Activated CD4-positive, alpha-beta memory T cell treated with anti-CD3 and anti-CD28 coated beads, Interleukin-2, amount 10 ng/mL, durations not matched to agents 7 days and 5 days (primary cell): ENCODE results near the gene PERM1. TPM values are rescaled to one million over a fixed set of nuclear protein-coding genes. Genes with fewer than 3 reads are reported as not detected.

Experiments used
- CTCF ChIA-PET: fragments of 350-600 bp; sonication (Branson Sonifier 250); formaldehyde crosslinking; loops from one replicate; lab custom pipeline; 2021; ENCODE audit warnings: antibody characterized with exemption, inconsistent platforms; lab: Charles Lee
- POLR2A ChIA-PET: fragments of 350-600 bp; sonication (Branson Sonifier 250); formaldehyde crosslinking; loops from one replicate; lab custom pipeline; 2021; ENCODE audit warnings: antibody characterized with exemption; lab: Charles Lee
- DNase-seq: peaks from one replicate; pipeline ENCODE4 v3.0.0-alpha.2; 2020
- H3K27ac Mint-ChIP-seq: one replicate; pipeline ENCODE4 v1.8.0; 2021; ENCODE audit warnings: mild to moderate bottlenecking, mixed read lengths
- H3K27me3 Mint-ChIP-seq: one replicate; pipeline ENCODE4 v1.8.0; 2021; ENCODE audit warnings: mixed read lengths
- H3K36me3 Mint-ChIP-seq: one replicate; pipeline ENCODE4 v1.8.0; 2021; ENCODE audit warnings: low read depth, mixed read lengths
- H3K4me1 Mint-ChIP-seq: one replicate; pipeline ENCODE4 v1.8.0; 2021; ENCODE audit warnings: mixed read lengths
- H3K4me3 Mint-ChIP-seq: one replicate; pipeline ENCODE4 v1.8.0; 2021; ENCODE audit warnings: mild to moderate bottlenecking, mixed read lengths
- H3K9me3 Mint-ChIP-seq: one replicate; pipeline ENCODE4 v1.8.0; 2021; ENCODE audit warnings: mixed read lengths
- total RNA-seq, 2 experiments: library from RNA; stranded (reverse); gene quantifications; one replicate each; pipeline ENCODE4 v1.2.3, GENCODE V29; 2021

The PERM1 gene
- total RNA-seq, 2 experiments from 2014 or later = not detected

GRCh38 chr1:932776-933602, 48.9 kb downstream of the PERM1 start:
- H3K27ac Mint-ChIP-seq = no peak overlapping the region
- no peaks in the 10 kb centered on the region for H3K4me1 Mint-ChIP-seq
- no peaks in the 10 kb centered on the region for H3K36me3 Mint-ChIP-seq
- POLR2A ChIA-PET = no interaction called here
- CTCF ChIA-PET = no interaction called here
- no peaks in the 10 kb centered on the region for H3K9me3 Mint-ChIP-seq
- no peak overlapping the region for H3K4me3 Mint-ChIP-seq
- H3K27me3 Mint-ChIP-seq = peaks cover 17% of the 10 kb centered on the region
- DNase-seq = no peak

DNA sequence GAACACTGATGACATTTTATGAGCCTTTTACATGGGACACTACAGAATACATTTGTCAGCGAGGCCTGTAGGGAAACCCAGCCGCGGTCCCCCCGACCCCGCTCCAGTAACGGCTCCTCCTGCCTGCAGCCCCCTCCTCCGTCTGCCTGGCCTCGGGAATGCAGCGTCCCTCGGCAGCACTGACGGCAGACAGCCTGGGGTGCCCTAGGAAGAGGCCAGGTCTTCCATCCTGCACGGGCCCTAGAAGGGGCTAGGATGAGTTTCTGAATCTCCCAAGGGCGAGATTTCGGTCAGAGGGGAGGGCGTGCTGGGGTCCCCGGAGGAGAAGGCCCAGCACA, 49.8 kb downstream of the PERM1 start:
- no peaks in the 10 kb centered on the region for H3K4me1 Mint-ChIP-seq
- DNase-seq = no peak
- H3K4me3 Mint-ChIP-seq = no peak overlapping the region
- no peak overlapping the region for H3K27ac Mint-ChIP-seq
- no peaks in the 10 kb centered on the region for H3K9me3 Mint-ChIP-seq
- CTCF ChIA-PET = no interaction called here
- H3K27me3 Mint-ChIP-seq = peaks cover 19% of the 10 kb centered on the region
- POLR2A ChIA-PET = interaction anchor here (1.0 kb wide), 1 partner anchor 9 kb away, joined by 3 read pairs; no protein-coding TSS in a partner anchor
- H3K36me3 Mint-ChIP-seq = no peaks in the 10 kb centered on the region

GRCh38 chr1:931380-932172, 50.3 kb downstream of the PERM1 start:
- Mint-ChIP-seq H3K4me1 (no peaks in the 10 kb centered on the region), H3K9me3 (no peaks in the 10 kb centered on the region), H3K36me3 (no peaks in the 10 kb centered on the region), H3K27ac (no peak overlapping the region), H3K27me3 (peaks cover 19% of the 10 kb centered on the region), H3K4me3 (no peak overlapping the region)
- POLR2A ChIA-PET = interaction anchor here (1.0 kb wide), 1 partner anchor 9 kb away, joined by 3 read pairs; no protein-coding TSS in a partner anchor
- CTCF ChIA-PET = no interaction called here
- no peak for DNase-seq

DNA sequence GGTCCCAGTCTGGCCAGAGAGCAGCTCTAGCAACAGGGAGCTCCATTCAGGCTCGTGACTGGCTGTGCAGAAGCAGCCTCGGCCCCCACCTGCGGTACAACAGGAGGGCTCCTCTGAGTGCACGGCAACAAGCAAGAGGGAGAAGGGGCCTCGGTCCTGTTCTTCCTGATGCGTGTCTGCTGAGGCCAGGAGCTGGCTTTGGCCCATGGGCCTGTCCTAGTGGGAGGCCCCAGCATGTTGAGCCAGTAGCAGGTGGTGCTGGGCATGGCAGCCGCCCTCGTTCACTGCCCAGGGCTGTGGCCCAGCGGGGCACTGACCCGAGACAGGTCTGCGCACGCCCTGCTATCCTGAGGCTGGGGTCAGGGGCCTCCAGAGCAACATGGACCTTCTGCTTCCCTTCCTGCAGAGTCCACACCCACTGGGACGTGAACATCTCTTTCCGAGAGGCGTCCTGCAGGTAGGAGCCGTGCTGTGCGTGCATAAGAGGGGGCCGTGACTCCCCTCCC, 51.2 kb downstream of the PERM1 start:
- CTCF ChIA-PET = no interaction called here
- peaks cover 28% of the 10 kb centered on the region for H3K27me3 Mint-ChIP-seq
- H3K27ac Mint-ChIP-seq = no peak overlapping the region
- H3K36me3 Mint-ChIP-seq = no peaks in the 10 kb centered on the region
- POLR2A ChIA-PET = no interaction called here
- DNase-seq = no peak
- no peak overlapping the region for H3K4me3 Mint-ChIP-seq
- peaks cover 4% of the 10 kb centered on the region for H3K4me1 Mint-ChIP-seq
- H3K9me3 Mint-ChIP-seq = no peaks in the 10 kb centered on the region

GRCh38 chr1:929712-930632, 51.9 kb downstream of the PERM1 start:
- no peak overlapping the region for H3K27ac Mint-ChIP-seq
- ChIA-PET POLR2A (no interaction called here), CTCF (no interaction called here)
- no peaks in the 10 kb centered on the region for H3K36me3 Mint-ChIP-seq
- no peak overlapping the region for H3K4me3 Mint-ChIP-seq
- H3K9me3 Mint-ChIP-seq = no peaks in the 10 kb centered on the region
- no peak for DNase-seq
- peaks cover 23% of the 10 kb centered on the region for H3K27me3 Mint-ChIP-seq
- H3K4me1 Mint-ChIP-seq = peaks cover 4% of the 10 kb centered on the region

DNA sequence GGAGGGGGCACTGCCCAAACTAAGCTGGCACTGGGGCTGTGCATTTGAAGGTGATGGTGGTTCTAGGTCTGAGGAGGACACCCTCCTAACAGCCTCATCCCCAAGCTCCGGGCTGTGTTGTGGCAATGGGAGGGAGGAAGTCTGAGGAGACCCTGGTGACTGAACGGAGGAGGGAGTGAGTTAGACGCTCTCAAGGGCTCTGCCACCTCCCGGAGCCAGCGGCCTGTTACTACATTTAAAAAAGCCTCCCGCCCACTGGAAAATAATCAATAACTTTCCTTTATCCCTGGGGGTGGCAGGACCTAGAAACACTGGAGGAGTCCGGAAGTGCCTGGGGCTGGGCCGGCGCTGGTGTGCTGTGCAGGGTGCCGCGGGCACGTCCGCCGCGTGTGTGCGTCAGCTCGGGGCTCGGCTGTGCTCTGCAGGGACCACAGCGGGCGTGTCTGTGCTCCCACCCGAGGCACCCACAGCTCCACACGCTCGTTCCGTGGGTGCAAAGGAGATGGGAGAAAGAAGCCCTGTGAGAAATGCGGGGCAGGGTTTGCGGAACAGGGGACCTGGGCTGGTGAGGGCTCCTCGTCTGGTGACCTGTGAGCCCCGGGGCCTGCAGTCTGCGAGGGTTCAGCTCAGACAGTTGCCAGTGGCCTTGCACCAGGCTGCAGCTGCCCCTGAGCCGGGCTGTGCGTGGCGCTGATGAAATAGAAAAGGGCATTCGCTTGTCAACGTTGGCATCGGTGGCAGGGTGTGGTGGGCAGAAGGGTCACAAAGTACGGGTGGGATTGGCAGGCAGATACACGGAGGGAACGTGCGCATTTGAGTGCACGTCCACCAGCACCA, 52.9 kb downstream of the PERM1 start:
- ChIA-PET POLR2A (interaction anchor here (1.1 kb wide), 1 partner anchor 9 kb away, joined by 3 read pairs; no protein-coding TSS in a partner anchor), CTCF (no interaction called here)
- Mint-ChIP-seq H3K27ac (no peak overlapping the region), H3K9me3 (no peaks in the 10 kb centered on the region), H3K4me3 (no peak overlapping the region), H3K27me3 (peaks cover 21% of the 10 kb centered on the region), H3K36me3 (no peaks in the 10 kb centered on the region), H3K4me1 (peaks cover 4% of the 10 kb centered on the region)
- no peak for DNase-seq

- no peak overlapping the region for H3K27ac Mint-ChIP-seq
- DNase-seq = no peak
- no peak overlapping the region for H3K4me3 Mint-ChIP-seq
- H3K36me3 Mint-ChIP-seq = no peaks in the 10 kb centered on the region
- H3K4me1 Mint-ChIP-seq = peaks cover 8% of the 10 kb centered on the region
- ChIA-PET CTCF (no interaction called here), POLR2A (no interaction called here)
- no peaks in the 10 kb centered on the region for H3K9me3 Mint-ChIP-seq
- peaks cover 29% of the 10 kb centered on the region for H3K27me3 Mint-ChIP-seq
Measured at GRCh38 chr1:927748-928147, 54.1 kb downstream of the PERM1 start.

- peaks cover 34% of the 10 kb centered on the region for H3K27me3 Mint-ChIP-seq
- no peak for DNase-seq
- no peaks in the 10 kb centered on the region for H3K36me3 Mint-ChIP-seq
- H3K27ac Mint-ChIP-seq = no peak overlapping the region
- no peak overlapping the region for H3K4me3 Mint-ChIP-seq
- H3K4me1 Mint-ChIP-seq = peaks cover 8% of the 10 kb centered on the region
- H3K9me3 Mint-ChIP-seq = no peaks in the 10 kb centered on the region
- ChIA-PET CTCF (no interaction called here), POLR2A (no interaction called here)
Measured at GRCh38 chr1:927234-927633, 54.7 kb downstream of the PERM1 start.

DNA sequence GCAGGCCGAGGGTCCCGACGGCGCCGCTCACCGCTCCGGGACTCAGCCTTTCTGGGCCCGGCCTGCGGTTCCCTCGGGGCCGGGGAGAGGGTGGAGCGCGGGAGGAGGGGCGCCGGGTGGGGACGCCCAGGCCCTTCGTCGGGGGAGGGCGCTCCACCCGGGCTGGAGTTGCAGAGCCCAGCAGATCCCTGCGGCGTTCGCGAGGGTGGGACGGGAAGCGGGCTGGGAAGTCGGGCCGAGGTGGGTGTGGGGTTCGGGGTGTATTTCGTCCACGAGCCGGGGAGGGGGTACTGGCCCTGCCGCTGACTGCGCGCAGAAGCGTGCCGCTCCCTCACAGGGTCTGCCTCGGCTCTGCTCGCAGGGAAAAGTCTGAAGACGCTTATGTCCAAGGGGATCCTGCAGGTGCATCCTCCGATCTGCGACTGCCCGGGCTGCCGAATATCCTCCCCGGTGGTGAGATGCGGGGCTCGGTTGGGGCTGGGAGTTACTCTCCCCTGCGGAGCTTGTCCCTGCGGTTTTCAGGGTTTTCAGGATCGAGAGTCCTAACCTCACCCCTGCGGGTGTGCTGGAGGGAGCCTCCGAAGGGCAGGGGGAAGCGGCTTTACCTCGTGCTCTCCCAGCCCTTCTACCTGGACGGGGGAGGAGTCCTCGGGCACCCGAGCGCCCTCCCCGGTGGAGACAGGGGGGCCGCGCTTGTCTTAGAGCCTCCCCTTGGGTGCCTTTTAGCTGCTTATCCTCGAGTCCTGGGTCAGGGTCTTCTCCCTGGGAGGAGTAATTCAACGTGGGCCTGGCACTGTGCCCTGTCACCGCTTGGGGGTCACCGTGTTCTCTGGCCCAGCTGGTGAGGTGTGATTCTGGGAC, 56.1 kb downstream of the PERM1 start:
- H3K4me1 Mint-ChIP-seq = peaks cover 11% of the 10 kb centered on the region
- no peak for DNase-seq
- H3K9me3 Mint-ChIP-seq = no peaks in the 10 kb centered on the region
- H3K4me3 Mint-ChIP-seq = no peak overlapping the region
- ChIA-PET POLR2A (no interaction called here), CTCF (no interaction called here)
- H3K36me3 Mint-ChIP-seq = no peaks in the 10 kb centered on the region
- H3K27me3 Mint-ChIP-seq = peaks cover 42% of the 10 kb centered on the region
- no peak overlapping the region for H3K27ac Mint-ChIP-seq
